Stimulated activated naive CD8-positive, alpha-beta T cell treated with anti-CD3 and anti-CD28 coated beads, Interleukin-15, Interleukin-2, amounts not matched to agents 100 U/mL and 50 U/mL, for 24 hours (primary cell): ENCODE data around the gene RFX1.

ENCODE experiments used
- ATAC-seq: fragments of 150-1000 bp; cut with Tn5 transposase; one replicate; pipeline ENCODE4 v1.10.0; 2021
- DNase-seq: peaks from one replicate; pipeline ENCODE4 v3.0.0; 2021

RFX1 gene

GRCh38 chr19:13995878-13996765 lies 10.0 kb downstream of the RFX1 start:
- ATAC-seq (no peak), DNase-seq (no peak)

DNA sequence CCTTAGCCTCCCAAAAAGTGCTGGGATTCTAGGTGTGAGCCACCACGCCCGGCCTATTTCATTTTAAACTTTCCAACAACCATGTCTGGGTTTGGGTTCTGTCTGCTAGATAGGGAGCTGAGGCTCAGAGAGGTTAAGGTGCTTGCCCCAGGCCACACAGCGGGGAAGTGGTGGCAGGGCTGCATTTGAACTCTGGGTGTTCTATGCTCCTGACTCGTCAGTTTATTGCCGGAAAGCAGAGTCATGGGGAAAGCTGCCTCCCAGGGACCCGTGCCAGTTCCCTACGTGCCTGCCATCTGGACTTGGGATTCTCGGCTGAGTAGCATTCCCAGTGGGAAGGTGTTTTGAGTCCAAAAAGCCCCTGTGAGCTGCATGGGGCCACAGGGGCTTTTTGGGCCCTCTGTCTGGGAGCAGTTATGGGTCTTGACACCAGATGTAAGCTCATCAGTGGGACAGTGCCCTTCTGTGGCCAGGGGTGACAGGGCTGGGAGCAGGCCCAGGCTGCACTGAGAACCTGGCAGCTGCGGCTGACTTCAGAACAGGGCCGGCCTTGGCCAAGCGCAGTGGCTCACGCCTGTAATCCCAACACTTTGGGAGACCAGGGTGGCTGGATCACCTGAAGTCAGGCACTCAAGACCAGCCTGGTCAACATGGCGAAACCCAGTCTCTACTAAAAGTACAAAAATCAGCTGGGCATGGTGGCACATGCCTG lies 10.9 kb downstream of the RFX1 start:
- DNase-seq, result no peak
- no peak for ATAC-seq

DNA sequence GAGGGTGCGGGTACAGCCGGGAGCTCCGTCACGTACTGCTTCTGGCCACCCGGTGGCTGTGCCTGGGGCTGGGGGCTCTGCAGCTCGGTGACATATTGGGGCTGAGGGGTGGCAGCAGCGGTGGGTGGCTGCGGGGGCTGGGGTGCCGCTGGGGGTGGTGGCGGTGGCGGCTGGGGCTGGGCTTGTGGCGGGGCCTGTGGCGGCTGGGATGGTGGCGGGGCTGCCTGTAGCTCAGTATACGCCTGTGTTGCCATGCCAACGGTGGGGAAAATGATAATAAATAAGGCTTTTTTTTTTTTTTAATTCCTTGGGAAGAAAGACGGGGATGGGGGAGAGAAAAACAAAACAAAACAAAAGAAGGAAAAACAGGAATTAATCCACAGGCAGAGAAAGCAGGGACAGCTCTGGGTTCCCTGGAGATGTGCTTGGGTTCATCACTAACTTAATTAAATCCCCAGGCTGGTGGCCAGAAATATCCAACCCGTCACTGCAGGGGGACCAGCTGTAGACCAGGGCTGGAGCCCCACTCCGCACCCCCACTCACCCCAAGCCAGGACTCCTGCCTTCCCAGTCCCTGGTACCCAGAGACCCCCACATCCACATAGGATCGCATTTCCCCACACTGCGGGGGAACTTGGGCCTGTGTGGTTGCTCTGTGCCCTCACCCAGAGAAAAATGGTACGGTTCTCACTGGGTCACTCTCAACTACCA lies 12.4 kb downstream of the RFX1 start:
- no peak for ATAC-seq
- no peak for DNase-seq

DNA sequence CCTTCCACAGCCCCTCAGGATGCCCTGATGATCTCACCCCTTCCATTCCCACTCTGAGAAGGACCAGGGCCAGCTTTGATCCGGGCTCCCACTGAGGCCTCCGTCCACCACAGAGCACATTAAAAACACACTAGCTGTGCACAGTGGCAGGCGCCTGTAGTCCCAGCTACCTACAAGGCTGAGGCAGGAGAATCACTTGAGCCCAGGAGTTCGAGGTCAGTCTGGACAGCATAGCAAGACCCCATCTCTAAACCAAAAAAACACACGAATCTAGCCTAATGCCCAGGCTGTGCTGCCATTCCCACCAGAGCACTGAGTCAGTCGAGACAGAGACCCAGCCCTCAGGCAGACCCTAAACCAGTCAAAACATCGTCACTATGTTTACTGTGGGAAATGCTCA lies 14.1 kb downstream of the RFX1 start:
- ATAC-seq, result no peak
- no peak for DNase-seq

DNA sequence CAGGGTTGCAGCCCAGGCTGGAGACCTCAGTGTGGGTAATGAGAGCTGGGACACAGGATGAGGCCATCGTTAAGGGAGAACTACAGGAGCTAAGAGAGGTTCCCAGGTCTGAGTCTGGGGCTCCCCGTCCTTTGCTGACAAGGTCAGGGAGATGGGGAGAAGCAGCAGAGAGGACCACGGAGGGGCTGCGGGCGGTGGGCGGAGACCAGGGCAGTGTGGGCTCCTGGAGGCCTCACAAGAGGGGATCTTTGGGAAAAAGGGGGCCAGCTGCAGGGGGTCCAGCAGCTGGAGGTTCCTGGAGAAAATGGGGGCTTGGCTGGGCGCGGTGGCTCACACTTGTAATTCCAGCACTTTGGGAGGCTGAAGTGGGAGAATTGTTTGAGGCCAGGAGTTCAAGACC lies 16.0 kb downstream of the RFX1 start:
- ATAC-seq, result no peak
- DNase-seq, result no peak

- ATAC-seq, result no peak
- DNase-seq, result no peak
These were observed 16.6 kb downstream of the RFX1 start for GRCh38 chr19:13989487-13989886.

DNA sequence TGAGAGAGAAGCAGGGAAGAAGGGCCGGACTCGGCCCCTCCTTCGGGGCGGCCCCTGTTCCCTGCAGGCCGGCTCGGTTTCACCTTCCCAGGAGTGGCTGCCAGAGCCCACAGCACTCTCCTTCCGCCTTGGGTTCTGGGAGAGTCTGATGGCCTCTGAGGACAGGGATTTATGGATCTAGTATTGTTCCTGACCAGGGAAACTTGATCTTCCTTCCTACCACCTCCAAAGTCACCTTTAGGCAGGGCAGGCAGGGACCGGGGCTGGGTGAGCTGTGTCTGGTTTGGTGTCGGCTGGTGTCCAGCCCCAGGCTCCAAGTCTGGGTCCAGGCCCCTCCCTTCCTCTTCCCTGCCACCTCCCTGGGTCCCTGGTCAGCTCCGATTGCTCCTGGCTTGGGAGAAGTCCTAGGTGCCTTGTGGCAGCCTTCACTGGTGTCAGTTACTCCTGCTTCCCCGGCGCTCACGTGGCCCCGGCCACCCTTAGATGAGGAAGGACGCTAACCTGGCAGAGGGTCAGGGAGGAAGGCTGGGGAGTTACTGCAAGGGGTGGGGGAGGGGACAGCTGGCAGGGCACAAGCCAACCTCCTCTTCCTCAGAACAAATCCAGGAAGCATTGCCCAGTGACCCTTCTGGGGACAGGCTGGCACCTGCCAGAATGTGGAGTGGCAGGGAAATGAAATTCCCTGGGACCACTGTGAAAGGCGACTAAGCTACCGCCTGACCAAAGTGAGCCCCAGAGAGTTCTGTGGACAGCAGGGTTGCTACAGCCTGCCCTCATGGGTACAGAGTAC lies 18.8 kb downstream of the RFX1 start:
- ATAC-seq (no peak), DNase-seq (no peak)

GRCh38 chr19:13986348-13986904 lies 19.7 kb downstream of the RFX1 start:
- ATAC-seq, result peak; percentile 95
- peak; percentile 99 for DNase-seq

- ATAC-seq (peak; percentile 0), DNase-seq (peak; percentile 37)
These were observed 20.3 kb downstream of the RFX1 start for GRCh38 chr19:13985771-13986347.

GRCh38 chr19:13984875-13985741 lies 21.0 kb downstream of the RFX1 start:
- no peak for DNase-seq
- no peak for ATAC-seq

DNA sequence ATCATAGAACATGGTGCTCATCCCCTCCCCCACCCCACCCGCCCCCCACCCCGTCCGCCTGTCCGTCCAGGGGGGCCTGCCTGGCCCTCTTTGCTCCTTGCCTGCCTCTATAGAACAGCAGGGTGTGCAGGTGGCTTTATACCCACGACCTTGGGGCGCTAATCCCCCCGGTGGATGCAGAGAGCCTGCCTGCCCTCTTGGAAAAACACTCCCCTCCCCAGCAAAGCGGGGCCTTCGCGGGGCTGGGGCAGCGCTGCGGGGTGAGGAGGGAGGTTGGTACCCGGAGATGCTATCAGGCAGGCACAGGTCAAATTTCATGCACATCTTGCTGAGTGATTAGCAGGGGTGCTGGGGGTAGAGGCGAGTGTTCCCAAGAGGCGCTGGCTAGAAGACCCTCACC lies 21.9 kb downstream of the RFX1 start:
- ATAC-seq (no peak), DNase-seq (no peak)

- DNase-seq (no peak), ATAC-seq (no peak)
These were observed 22.8 kb downstream of the RFX1 start for GRCh38 chr19:13983213-13983889.

- DNase-seq, result no peak
- no peak for ATAC-seq
These were observed 23.3 kb downstream of the RFX1 start for GRCh38 chr19:13982773-13983172.

- ATAC-seq, result no peak
- no peak for DNase-seq
These were observed 24.1 kb downstream of the RFX1 start for GRCh38 chr19:13981988-13982501.

DNA sequence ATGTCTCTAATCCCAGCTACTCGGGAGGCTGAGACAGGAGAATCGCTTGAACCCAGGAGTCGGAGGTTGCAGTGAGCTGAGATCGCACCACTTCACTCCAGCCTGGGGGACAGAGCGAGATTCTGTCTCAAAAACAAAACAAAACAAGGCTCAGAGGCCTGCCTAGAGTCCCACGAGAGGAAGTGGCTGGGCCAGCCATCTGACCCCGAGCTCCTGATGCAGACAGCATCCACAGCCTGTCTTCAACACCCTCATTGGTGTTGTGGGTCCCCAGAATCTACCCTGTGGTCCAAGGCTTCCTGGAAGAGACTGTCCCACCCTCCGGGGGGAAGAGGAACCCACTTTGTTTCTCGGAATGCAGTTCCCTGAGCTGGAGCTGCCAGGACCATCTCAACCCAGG lies 24.7 kb downstream of the RFX1 start:
- no peak for ATAC-seq
- no peak for DNase-seq

GRCh38 chr19:13981021-13981420 lies 25.1 kb downstream of the RFX1 start:
- DNase-seq (no peak), ATAC-seq (no peak)

DNA sequence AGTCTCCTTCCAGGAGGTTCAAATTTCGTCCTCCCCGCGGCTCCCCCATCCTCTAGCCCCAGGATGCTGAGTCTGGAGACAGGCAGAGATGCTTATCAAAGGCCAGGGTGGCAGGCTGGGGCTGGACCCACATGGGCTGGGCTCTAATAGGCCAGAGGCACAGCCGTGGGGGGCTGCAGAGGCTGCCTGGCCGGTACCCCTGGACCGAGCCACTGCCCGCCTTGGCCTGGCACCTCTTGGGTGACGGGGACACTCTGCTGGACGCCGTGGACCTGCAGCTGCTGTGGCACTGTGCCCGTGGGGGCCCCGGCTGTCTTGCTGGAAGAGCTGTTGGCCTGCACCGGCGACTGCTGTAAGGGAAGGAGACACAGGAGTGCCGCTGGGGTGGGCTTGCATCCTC lies 25.8 kb downstream of the RFX1 start:
- ATAC-seq (no peak), DNase-seq (no peak)

DNA sequence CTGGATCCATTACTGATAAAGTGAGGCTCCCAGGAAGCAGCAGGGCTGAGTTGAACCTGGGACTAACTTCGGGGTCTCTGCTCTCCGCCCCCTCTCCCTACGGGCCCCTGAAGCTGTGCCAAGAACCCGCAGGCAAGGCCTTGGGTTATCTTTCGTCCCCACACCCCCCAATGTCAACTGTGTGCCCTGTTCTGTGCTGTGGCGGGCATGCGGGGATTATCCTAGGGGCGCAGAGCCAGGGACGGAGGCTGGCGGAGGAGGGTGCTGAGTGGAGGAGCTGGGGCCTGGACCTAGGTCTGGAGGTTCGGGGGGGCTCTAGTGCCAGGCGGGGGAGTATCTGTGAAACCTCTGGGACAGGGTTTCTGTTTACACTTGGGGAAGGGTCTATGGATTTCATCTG lies 26.4 kb downstream of the RFX1 start:
- ATAC-seq, result no peak
- DNase-seq, result no peak

GRCh38 chr19:13979244-13979615 lies 26.9 kb downstream of the RFX1 start:
- no peak for DNase-seq
- no peak for ATAC-seq
